Thyroid gland (tissue), 4 donors: ENCODE data around the gene EHD4. TPM values are rescaled to one million over a fixed set of nuclear protein-coding genes. Genes with fewer than 3 reads are reported as not detected.

Source experiments
- DNase-seq, 2 donors: peaks; one replicate each; pipeline ENCODE4 v3.0.0-alpha.2; 2019
- H3K27ac ChIP-seq, 3 donors: fragments of 200-600 bp; sonication (generic); 1 replicate in 2 of 3; 2 replicates in 1 of 3; pipeline ENCODE4 v1.5.1; 2016 to 2019; ENCODE audit warnings: mild to moderate bottlenecking in 1 of 3, moderate library complexity in 1 of 3
- H3K27me3 ChIP-seq: fragments of 200-600 bp; sonication (generic); one replicate; pipeline ENCODE4 v1.5.1; 2019
- H3K36me3 ChIP-seq, 2 donors: fragments of 200-600 bp; sonication (generic); one replicate each; pipeline ENCODE4 v1.5.1; 2016 to 2019
- H3K4me1 ChIP-seq, 2 donors: fragments of 200-600 bp; sonication (generic); one replicate each; pipeline ENCODE4 v1.5.1; 2017 to 2019
- H3K4me3 ChIP-seq, 3 donors: fragments of 200-600 bp; sonication (generic); replicated peaks in 1 of 3; 1 replicate in 2 of 3; 2 replicates in 1 of 3; pipeline ENCODE4 v1.5.1; 2016; ENCODE audit warnings: mild to moderate bottlenecking in 1 of 3
- H3K9me3 ChIP-seq: fragments of 200-600 bp; sonication (generic); one replicate; pipeline ENCODE4 v1.5.1; 2017
- POLR2A ChIP-seq, 2 donors: fragments of 450-650 bp; IDR thresholded peaks; one replicate each; pipeline ENCODE4 v1.6.1; 2017; ENCODE audit warnings: antibody characterized with exemption in 2 of 2, mild to moderate bottlenecking in 2 of 2, moderate library complexity in 1 of 2
- WGBS, 2 donors: methylation state at CpG; one replicate each; pipeline ENCODE4 v1.1.5; 2017; 5-methylcytosine and 5-hydroxymethylcytosine counted together
- intact Hi-C: fragments of 100-400 bp; cut with DNase I; formaldehyde crosslinking; loops from one replicate; pipeline ENCODE4 v1.15.1; 2023
- total RNA-seq, 4 donors: library from RNA; depleted of rRNA; stranded (reverse); fragments of >200 nt; gene quantifications; one replicate each; pipeline ENCODE4 v1.2.3, GENCODE V29; 2016
- TF ChIP-seq, protein P1 (sequence below), 6 experiments: fragments of 200-600 bp in 3 of 6; fragments of 450-650 bp in 3 of 6; sonication (generic) in 3 of 6; IDR thresholded peaks; one replicate each; pipeline ENCODE4 v1.5.1; 2016 to 2019; ENCODE audit warnings: antibody characterized with exemption in 6 of 6, mild to moderate bottlenecking in 2 of 6, inconsistent platforms in 1 of 6, moderate library complexity in 1 of 6

EHD4 gene
- total RNA-seq, 4 donors from 2014 or later, result 29.7 to 66.7 (median 37.9) TPM

DNA sequence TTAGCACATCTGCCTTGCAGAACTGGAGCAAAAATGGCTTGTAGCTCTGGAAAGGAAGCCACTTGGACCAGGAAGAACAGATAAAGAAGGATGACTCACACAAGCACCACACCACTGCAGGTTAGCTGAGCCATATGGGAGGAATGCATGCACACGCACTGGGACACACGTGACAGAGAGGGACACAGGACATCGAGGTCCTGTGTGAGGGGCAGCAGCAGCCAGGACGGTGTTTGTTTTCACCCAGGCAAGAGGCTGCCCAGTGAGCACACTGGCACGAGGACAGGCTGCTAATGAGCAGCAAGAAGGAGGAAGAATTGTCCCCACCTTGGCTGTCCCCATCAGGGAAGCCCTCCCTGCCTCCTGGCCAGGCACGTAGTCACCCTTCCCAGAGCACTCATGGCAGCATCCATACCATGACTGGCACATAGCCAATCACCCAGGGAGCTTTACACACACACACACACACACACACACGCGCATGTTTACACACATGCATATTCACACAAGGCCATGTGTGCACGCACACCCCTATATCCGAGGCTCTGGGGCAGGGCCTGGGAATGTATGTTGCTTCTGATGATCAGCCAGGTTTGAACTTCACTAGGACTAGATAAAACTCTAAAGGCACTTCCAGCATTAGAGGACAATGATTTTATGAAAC lies 54.5 kb downstream of the EHD4 start:
- H3K4me3 ChIP-seq, result no peak overlapping the region
- peaks cover 9 to 15% of the 10 kb centered on the region in 2 donors for H3K36me3 ChIP-seq
- no peak overlapping the region for H3K27ac ChIP-seq
- H3K9me3 ChIP-seq, result no peaks in the 10 kb centered on the region
- no peak for DNase-seq
- no peak for TF ChIP-seq POLR2A (IDR thresholded peaks at IDR 0.05)
- TF ChIP-seq, protein P1, sequence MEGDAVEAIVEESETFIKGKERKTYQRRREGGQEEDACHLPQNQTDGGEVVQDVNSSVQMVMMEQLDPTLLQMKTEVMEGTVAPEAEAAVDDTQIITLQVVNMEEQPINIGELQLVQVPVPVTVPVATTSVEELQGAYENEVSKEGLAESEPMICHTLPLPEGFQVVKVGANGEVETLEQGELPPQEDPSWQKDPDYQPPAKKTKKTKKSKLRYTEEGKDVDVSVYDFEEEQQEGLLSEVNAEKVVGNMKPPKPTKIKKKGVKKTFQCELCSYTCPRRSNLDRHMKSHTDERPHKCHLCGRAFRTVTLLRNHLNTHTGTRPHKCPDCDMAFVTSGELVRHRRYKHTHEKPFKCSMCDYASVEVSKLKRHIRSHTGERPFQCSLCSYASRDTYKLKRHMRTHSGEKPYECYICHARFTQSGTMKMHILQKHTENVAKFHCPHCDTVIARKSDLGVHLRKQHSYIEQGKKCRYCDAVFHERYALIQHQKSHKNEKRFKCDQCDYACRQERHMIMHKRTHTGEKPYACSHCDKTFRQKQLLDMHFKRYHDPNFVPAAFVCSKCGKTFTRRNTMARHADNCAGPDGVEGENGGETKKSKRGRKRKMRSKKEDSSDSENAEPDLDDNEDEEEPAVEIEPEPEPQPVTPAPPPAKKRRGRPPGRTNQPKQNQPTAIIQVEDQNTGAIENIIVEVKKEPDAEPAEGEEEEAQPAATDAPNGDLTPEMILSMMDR (IDR thresholded peaks at IDR 0.05), result no peak
- intact Hi-C loops, result no loop called here
- WGBS, 2 donors, result 82 to 87% methylated on average over 9 to 10 of the region's 10 CpGs
- peaks cover 0 to 40% of the 10 kb centered on the region in 2 donors for H3K4me1 ChIP-seq
- H3K27me3 ChIP-seq, result no peaks in the 10 kb centered on the region

DNA sequence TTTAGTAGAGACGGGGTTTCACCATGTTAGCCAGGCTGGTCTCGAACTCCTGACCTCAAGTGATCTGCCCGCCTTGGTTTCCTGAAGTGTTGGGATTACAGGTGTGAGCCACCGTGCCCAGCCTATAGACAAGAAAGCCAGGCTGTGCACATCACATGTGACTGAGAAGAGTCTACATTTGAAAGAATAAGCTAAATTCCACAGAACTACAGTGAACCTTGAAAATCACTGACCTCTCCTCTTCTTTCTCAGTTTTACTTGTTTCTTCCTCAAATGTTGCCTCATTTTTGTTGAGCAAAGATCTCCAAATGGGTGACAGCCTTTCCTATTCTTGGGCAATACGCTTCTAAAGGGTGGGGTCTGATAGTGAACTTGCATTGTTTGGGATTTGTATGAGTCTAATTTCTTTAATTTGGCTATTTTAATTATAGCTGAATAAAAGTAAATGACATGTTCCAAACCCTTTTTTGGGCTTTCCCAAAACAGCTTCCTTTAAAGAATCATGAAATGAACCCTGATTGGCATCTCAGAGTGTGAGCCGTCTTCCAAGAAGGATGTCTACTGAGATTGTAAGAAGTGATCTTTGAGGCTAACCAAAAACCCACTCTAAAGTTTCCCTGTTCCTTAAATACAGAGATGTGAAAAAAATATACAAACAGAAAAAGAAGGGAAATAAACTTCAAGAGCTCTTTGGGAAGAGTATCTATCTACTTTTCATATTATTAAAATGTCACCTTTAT lies 56.9 kb downstream of the EHD4 start:
- DNase-seq, result no peak
- Histone ChIP-seq H3K9me3 (no peaks in the 10 kb centered on the region), H3K4me3 (no peak overlapping the region), H3K4me1 (peaks cover 0 to 26% of the 10 kb centered on the region in 2 donors), H3K36me3 (peaks cover 12 to 15% of the 10 kb centered on the region in 2 donors), H3K27me3 (no peaks in the 10 kb centered on the region), H3K27ac (no peak overlapping the region)
- intact Hi-C loops, result no loop called here
- 87 to 89% methylated on average over 6 of the region's 6 CpGs for WGBS, 2 donors
- TF ChIP-seq POLR2A (IDR thresholded peaks at IDR 0.05), result no peak
- TF ChIP-seq, protein P1 (IDR thresholded peaks at IDR 0.05), result no peak

DNA sequence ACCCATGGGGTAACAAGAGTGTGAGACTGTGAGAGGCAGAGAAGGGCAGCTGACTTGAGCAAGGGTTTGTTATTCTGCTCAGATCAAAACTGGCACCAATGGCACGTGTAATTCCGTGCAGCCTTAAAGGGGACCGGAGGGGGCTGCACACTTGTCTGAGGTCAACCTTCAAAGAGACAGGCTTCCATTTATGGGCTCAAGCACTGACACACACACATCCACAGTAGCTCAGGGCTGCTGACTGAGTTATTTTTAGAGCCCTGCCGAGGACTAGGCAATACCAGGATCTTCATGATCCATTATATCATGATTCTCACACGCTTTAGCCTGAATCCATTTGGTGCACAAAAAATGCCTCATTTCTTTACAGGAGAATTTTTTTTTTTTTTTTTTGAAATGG lies 57.9 kb downstream of the EHD4 start:
- peaks cover 0 to 16% of the 10 kb centered on the region in 2 donors for H3K4me1 ChIP-seq
- H3K27ac ChIP-seq, result no peak overlapping the region
- H3K36me3 ChIP-seq, result peaks cover 14 to 16% of the 10 kb centered on the region in 2 donors
- 77 to 82% methylated on average over 5 of the region's 5 CpGs for WGBS, 2 donors
- TF ChIP-seq, protein P1 (IDR thresholded peaks at IDR 0.05), result no peak
- no peak for TF ChIP-seq POLR2A (IDR thresholded peaks at IDR 0.05)
- H3K27me3 ChIP-seq, result no peaks in the 10 kb centered on the region
- H3K9me3 ChIP-seq, result no peaks in the 10 kb centered on the region
- DNase-seq, result no peak
- intact Hi-C loops, result no loop called here
- H3K4me3 ChIP-seq, result no peak overlapping the region

DNA sequence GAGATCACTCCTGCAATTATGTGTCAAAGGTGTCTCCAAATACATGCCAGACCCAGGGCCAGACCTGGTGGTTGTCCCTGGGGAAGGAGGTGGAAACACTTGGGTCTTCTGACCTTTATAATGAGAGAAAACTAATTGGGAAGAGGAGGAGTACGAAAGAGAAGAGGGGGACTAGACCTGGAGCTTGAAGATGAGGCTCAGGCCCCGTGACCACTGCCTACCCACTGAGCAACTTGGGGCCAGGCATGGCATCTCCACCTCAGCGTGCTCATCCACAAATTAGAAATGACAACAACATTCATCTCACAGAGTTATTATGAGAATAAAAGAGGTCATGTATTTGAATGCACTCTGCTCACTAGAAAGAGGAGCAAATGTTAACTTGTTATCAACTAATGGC lies 59.1 kb downstream of the EHD4 start:
- 90 to 93% methylated on average over 3 of the region's 3 CpGs for WGBS, 2 donors
- no peaks in the 10 kb centered on the region for H3K9me3 ChIP-seq
- TF ChIP-seq, protein P1 (IDR thresholded peaks at IDR 0.05), result no peak
- no peak for TF ChIP-seq POLR2A (IDR thresholded peaks at IDR 0.05)
- no peak for DNase-seq
- intact Hi-C loops, result no loop called here
- H3K4me3 ChIP-seq, result no peak overlapping the region
- H3K36me3 ChIP-seq, result peaks cover 16 to 17% of the 10 kb centered on the region in 2 donors
- H3K27ac ChIP-seq, result no peak overlapping the region
- H3K27me3 ChIP-seq, result no peaks in the 10 kb centered on the region
- peaks cover 0 to 8% of the 10 kb centered on the region in 2 donors for H3K4me1 ChIP-seq
